HUES48 (cell line): ENCODE measurements around the gene PMEPA1.

Experiments
- H3K27ac ChIP-seq: one replicate; pipeline ENCODE4 v1.7.0; 2013; ENCODE audit warnings: low read depth, low read length, inconsistent platforms
- H3K27me3 ChIP-seq: 2 replicates; pipeline ENCODE4 v1.6.1; 2013; ENCODE audit warnings: mild to moderate bottlenecking, low read length; ENCODE audit not compliant: control insufficient read depth, insufficient read depth
- H3K36me3 ChIP-seq: 2 replicates; pipeline ENCODE4 v1.6.1; 2013; ENCODE audit warnings: low read length; ENCODE audit not compliant: control insufficient read depth, insufficient read depth
- H3K4me1 ChIP-seq: 2 replicates; pipeline ENCODE4 v1.6.1; 2013; ENCODE audit warnings: mild to moderate bottlenecking, low read length; ENCODE audit not compliant: control insufficient read depth, insufficient read depth
- H3K4me3 ChIP-seq: 2 replicates; pipeline ENCODE4 v1.5.1; 2013; ENCODE audit warnings: mild to moderate bottlenecking, low read depth, low read length
- H3K9ac ChIP-seq: 2 replicates; pipeline ENCODE4 v1.6.1; 2013; ENCODE audit warnings: mild to moderate bottlenecking, low read depth, low read length, moderate library complexity
- H3K9me3 ChIP-seq: 2 replicates; pipeline ENCODE4 v1.6.1; 2013; ENCODE audit warnings: low read length; ENCODE audit not compliant: control insufficient read depth, insufficient read depth

PMEPA1 gene

GRCh38 chr20:57628047-57628961 lies 81.5 kb downstream of the PMEPA1 start:
- Histone ChIP-seq H3K27ac (no peak overlapping the region), H3K36me3 (no peaks in the 10 kb centered on the region), H3K9me3 (no peaks in the 10 kb centered on the region), H3K4me3 (no peak overlapping the region), H3K27me3 (no peaks in the 10 kb centered on the region), H3K4me1 (no peaks in the 10 kb centered on the region), H3K9ac (no peak overlapping the region)

DNA sequence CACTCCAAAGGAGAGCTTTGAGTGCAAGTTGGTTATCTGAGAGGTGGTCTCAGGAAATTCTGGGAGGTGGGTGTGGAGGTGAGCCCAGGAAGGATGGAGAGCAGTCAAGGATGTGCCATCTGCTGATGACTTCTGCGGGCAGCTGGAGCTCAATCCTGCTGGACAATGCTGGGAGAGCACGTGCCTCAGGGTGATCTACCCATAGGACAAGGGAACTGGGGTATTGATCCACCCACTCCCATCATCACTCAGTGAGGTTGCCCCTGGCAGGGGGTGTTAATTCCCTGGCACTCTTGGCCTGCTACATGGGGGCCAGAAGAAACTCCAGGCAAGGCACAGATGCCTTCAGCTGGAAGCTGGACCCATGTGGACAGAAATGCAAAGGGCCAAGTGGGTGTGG lies 82.5 kb downstream of the PMEPA1 start:
- no peaks in the 10 kb centered on the region for H3K36me3 ChIP-seq
- H3K27ac ChIP-seq = no peak overlapping the region
- no peaks in the 10 kb centered on the region for H3K27me3 ChIP-seq
- H3K9me3 ChIP-seq = no peaks in the 10 kb centered on the region
- no peaks in the 10 kb centered on the region for H3K4me1 ChIP-seq
- no peak overlapping the region for H3K9ac ChIP-seq
- no peak overlapping the region for H3K4me3 ChIP-seq

DNA sequence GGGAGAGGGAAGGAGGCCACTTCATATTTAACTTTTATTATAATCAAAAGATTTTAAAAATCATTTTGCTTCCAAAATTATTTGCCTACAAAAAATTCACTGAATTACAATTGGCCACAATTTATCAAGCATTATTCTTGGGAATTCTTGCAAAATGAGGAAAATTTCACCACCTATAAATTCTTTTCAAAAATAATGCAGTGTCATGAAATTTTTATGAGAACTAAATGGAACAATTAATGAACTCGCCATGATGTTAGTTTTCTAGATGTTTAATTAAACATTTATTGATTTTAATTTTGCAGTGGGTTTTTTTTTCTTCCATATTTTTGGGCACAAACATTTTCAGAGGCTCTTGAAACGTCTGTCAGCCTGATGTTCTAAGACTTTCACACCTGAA lies 83.8 kb downstream of the PMEPA1 start:
- Histone ChIP-seq H3K4me1 (no peaks in the 10 kb centered on the region), H3K4me3 (no peak overlapping the region), H3K9me3 (no peaks in the 10 kb centered on the region), H3K27ac (no peak overlapping the region), H3K36me3 (no peaks in the 10 kb centered on the region), H3K27me3 (no peaks in the 10 kb centered on the region), H3K9ac (no peak overlapping the region)

DNA sequence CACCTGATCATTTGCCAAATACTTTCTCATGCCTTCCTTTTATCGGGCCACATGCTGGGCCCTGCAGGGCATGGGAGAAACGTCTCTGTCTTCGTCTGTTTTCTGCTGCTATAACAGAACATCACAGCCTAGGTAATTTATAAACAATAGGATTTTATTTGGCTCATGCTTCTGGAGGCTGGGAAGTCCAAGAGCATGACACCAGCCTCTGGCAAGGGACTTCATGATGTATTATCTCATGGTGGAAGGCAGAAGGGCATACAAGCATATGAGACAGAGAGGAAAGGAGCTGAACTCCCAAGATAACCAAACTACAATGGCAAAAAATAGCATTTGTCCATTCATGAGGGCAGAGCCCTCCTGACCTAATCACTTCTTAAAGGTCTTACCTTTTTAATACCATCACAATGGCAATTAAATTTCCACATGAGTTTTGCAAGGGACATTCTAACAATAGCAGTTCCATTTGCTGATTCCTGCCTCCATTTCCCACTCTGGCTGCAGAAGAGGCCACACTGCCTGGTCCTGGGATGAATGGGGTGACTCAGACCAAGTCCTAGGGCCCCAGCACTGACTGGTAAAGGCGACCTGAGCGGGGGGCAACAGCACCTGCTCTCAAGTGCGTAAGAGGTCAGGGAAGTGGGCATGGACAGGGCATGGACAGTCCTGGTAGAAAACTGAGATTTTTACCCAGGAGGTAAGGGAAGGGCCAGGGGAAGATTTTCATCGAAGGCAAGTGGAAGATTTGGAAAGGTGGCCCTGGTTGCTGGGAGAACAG lies 84.4 kb downstream of the PMEPA1 start:
- Histone ChIP-seq H3K9me3 (no peaks in the 10 kb centered on the region), H3K9ac (no peak overlapping the region), H3K4me1 (no peaks in the 10 kb centered on the region), H3K4me3 (no peak overlapping the region), H3K27me3 (no peaks in the 10 kb centered on the region), H3K27ac (no peak overlapping the region), H3K36me3 (no peaks in the 10 kb centered on the region)

DNA sequence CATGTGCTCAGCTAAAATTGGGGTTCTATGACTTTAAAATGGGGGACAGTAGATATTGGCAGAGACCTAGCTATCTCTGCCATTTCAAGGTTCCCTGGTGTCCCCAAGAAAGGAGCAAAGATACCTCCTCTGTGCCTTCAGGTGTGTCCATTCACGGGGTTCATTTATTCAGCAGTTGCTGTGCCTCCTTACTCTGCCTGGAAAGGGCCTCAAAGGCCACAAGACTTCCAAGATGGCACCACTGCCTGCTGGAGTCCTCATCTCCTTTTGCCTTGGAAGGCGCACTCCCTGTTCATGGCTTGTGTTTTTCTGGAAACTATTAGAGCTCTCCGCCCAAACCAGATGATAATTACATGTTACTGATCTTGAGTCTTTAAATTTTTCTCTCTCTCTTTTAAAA lies 85.7 kb downstream of the PMEPA1 start:
- H3K4me1 ChIP-seq = no peaks in the 10 kb centered on the region
- H3K27me3 ChIP-seq = no peaks in the 10 kb centered on the region
- no peaks in the 10 kb centered on the region for H3K36me3 ChIP-seq
- H3K4me3 ChIP-seq = no peak overlapping the region
- H3K9ac ChIP-seq = no peak overlapping the region
- no peak overlapping the region for H3K27ac ChIP-seq
- no peaks in the 10 kb centered on the region for H3K9me3 ChIP-seq

DNA sequence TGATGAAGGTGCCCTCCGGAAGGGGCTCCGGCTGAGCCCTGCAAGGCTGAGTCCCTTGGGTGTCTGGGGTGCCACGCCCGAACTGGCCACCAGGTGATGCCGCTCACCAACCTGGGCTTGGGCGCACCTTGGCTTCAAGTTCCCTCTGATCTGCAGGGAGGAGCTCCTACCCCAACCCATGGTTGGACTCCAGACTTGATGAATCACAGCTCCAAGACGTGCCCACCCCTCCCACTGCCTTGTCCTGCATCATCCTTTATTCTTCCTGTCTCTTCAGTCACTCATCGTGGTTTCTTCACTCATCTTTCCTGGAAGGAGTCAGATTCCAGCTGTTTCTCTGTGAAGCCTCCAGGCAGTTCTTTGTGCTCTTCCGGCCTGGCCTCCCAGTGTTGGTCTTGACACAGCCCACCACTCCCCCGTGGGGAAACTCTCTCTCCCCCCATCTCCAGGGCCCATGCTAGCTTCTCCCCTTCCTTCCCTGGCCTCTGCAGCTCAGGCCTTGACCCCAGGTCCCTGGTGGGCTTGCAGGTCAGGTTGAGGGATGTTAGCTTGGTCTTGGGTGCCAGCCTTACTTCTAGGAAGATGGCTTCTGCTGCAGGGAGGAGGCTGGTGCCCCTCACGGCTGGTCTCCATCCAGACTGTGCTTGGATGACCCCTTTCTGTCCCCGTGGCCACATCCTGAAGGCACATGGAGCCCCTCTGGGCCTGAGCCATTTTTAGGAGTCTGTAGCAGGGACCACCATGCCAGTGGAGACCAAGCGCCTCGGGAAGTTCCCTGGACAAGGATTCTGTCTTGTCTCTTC lies 87.0 kb downstream of the PMEPA1 start:
- Histone ChIP-seq H3K36me3 (no peaks in the 10 kb centered on the region), H3K9me3 (no peaks in the 10 kb centered on the region), H3K4me1 (no peaks in the 10 kb centered on the region), H3K4me3 (no peak overlapping the region), H3K9ac (no peak overlapping the region), H3K27ac (no peak overlapping the region), H3K27me3 (no peaks in the 10 kb centered on the region)

GRCh38 chr20:57622201-57622570 lies 87.6 kb downstream of the PMEPA1 start:
- H3K9me3 ChIP-seq = no peaks in the 10 kb centered on the region
- H3K4me3 ChIP-seq = no peak overlapping the region
- H3K9ac ChIP-seq = no peak overlapping the region
- H3K4me1 ChIP-seq = no peaks in the 10 kb centered on the region
- no peaks in the 10 kb centered on the region for H3K27me3 ChIP-seq
- H3K36me3 ChIP-seq = no peaks in the 10 kb centered on the region
- H3K27ac ChIP-seq = no peak overlapping the region

DNA sequence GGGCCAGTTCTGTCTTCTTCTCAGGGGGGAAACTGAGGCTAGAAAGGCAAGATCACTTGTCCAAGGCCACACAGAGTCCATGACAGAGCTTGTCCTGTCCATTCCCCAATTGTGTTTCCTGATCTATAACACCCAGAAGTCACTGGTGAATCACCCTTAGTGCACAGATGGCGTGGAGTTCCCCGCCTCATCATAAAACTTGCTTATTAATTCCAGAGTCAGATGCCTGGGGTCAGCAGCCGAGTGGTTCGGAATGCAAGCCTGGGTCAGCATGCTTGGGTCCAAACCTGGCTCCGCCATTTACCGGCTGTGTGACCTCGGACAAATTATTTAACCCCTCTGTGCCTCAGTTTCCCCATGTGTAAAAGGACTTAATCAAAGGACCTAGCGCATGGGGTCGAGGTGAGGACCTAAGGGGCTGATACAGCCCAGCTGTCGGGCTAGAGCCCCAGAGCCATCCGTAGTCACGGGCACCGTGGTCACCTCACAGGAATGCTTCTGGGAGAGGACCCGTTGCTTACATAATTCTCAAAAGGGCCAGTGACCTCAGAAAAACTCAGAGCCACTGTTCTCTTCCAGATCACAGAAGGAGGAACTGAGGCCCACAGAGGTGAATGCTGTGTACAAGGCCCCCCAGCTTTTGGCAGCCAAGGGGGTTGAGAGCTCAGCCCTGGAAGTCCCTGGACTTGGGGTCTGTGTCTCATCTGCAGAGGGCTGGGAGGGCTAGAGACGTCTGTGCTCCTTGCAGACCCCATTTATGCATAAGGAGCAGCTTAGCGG lies 88.2 kb downstream of the PMEPA1 start:
- H3K4me1 ChIP-seq = no peaks in the 10 kb centered on the region
- H3K9ac ChIP-seq = no peak overlapping the region
- H3K27ac ChIP-seq = no peak overlapping the region

GRCh38 chr20:57620999-57621398 lies 88.8 kb downstream of the PMEPA1 start:
- H3K36me3 ChIP-seq = no peaks in the 10 kb centered on the region
- H3K4me3 ChIP-seq = no peak overlapping the region
- no peaks in the 10 kb centered on the region for H3K9me3 ChIP-seq
- no peak overlapping the region for H3K27ac ChIP-seq
- no peaks in the 10 kb centered on the region for H3K4me1 ChIP-seq
- H3K9ac ChIP-seq = no peak overlapping the region
- H3K27me3 ChIP-seq = no peaks in the 10 kb centered on the region

More for the DNA sequence above, 88.2 kb downstream of the PMEPA1 start:
- no peaks in the 10 kb centered on the region for H3K36me3 ChIP-seq
- no peak overlapping the region for H3K4me3 ChIP-seq
- H3K9me3 ChIP-seq = no peaks in the 10 kb centered on the region
- no peaks in the 10 kb centered on the region for H3K27me3 ChIP-seq

GRCh38 chr20:57620274-57620990 lies 89.4 kb downstream of the PMEPA1 start, which contains the start of gene ZBP1:
Gene ZBP1 (minus strand): TSS chr20:57620426. CDS start chr20:57620295, 131 bp downstream.
- no peaks in the 10 kb centered on the region for H3K9me3 ChIP-seq
- no peak within 1 kb of the TSS for H3K27ac ChIP-seq
- no peak within 1 kb of the TSS for H3K9ac ChIP-seq
- H3K4me1 ChIP-seq = no peaks in the 10 kb centered on the region
- no peaks in the 10 kb centered on the region for H3K36me3 ChIP-seq
- no peak within 1 kb of the TSS for H3K4me3 ChIP-seq
- no peaks in the 10 kb centered on the region for H3K27me3 ChIP-seq
